ENCODE data around the gene MYLK. TPM values are rescaled to one million over a fixed set of nuclear protein-coding genes. Genes with fewer than 3 reads are reported as not detected.

Gene MYLK
- total and polyA plus RNA-seq, 2 of the 4 experiments (the other 2 are of a cell fraction): 299 to 484 TPM

DNA sequence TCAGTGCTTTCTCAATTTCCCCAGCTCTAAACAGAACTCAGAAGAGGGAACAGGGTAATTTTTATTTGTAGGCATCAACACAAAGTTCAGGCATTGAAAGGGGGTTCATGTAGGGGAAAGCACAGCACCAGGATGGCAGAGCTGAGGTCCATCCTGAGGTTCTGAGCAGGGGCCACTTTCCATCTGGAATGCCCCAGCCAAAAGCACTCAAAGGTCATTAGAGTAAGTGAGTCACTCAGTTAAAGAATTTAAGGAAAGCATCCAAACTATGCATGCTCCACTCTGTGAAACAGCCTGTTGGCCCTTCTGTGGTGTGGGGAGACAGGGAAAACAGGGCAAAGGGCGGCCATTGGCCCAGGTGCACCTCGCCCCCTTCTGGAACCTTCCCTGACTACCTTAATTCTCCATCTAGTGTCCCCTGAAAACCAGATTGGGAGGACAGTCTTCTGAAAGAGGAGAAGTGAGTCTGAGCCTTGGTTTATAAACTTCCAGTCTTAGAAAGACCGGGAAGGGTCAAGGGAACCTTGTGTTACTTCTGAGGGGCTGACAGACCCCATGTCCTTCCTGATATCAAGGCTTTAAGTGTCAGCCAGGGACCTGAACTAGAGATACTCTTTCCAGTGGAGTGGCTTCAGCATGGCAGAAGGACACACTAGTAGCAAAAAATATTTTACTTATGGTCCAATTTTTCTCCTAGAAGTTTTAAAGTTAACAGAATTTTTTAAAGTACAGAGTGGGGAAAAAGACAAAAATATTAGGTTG lies 133.3 kb downstream of the MYLK start (continued):
- TF ChIP-seq ELK1 (IDR thresholded peaks at IDR 0.05; ENCODE audit: borderline replicate concordance, low read depth, low read length) (no peak), RFX5 (IDR thresholded peaks at IDR 0.05; ENCODE audit: low read depth, low read length) (no peak)

GRCh38 chr3:123750209-123750608 lies 133.9 kb downstream of the MYLK start:
- POLR2A ChIA-PET (ENCODE audit: unreplicated experiment): interaction anchor here (0.7 to 1.6 kb wide), 3 partner anchors 10 to 69 kb away, joined by 3 to 9 read pairs (median 3); no protein-coding TSS in a partner anchor
- H3K23ac ChIP-seq (ENCODE audit: low read depth, low read length): peak overlapping the region; percentile 100
- peak overlapping the region; percentile 99 for H2BK20ac ChIP-seq (ENCODE audit: low read depth, low read length)
- peak overlapping the region; percentile 98 for H4K5ac ChIP-seq (ENCODE audit: low read depth, low read length)
- H3K4me3 ChIP-seq (ENCODE audit: insufficient read depth, low read depth, low read length): no peak overlapping the region
- H2AFZ ChIP-seq (replicated peaks; ENCODE audit: low read length, poor library complexity): no peak overlapping the region
- peak overlapping the region; percentile 100 for H2BK120ac ChIP-seq (ENCODE audit: low read depth, low read length)
- H4K91ac ChIP-seq (ENCODE audit: insufficient read depth, low read depth, low read length): peak overlapping the region; percentile 100
- dilution Hi-C loops (cut with HindIII; ENCODE audit: low sequenced_read_pairs, unreplicated experiment) (no loop called here), intact Hi-C loops (cut with micrococcal nuclease) (loop anchor here (1.0 to 2.0 kb wide), 2 partner anchors 8 to 33 kb away; no protein-coding TSS in a partner anchor), in situ Hi-C loops (cut with MboI; ENCODE audit: low sequenced_read_pairs) (no loop called here)
- peak overlapping the region; percentile 96 for H2AK5ac ChIP-seq (ENCODE audit: low read depth, low read length)
- BruUV-seq (replicated peaks): no TSS peak
- WGBS, 2 experiments (ENCODE audit: extremely low coverage in 2 of 2, insufficient read length in 1 of 2): no CpG with 5 or more reads among the region's 1 CpG
- H3K56ac ChIP-seq (ENCODE audit: extremely low read depth, insufficient read depth, low read length): peak overlapping the region; percentile 99
- H3K36me3 ChIP-seq (ENCODE audit: control insufficient read depth, insufficient read depth, low read length): peaks cover 39% of the 10 kb centered on the region
- no peak for DNase-seq
- peak overlapping the region; percentile 88 to 99 for H4K8ac ChIP-seq (ENCODE audit: low read depth in 2 of 2, low read length in 2 of 2)
- H4K20me1 ChIP-seq (ENCODE audit: insufficient read depth, low read length): no peaks in the 10 kb centered on the region
- peak; percentile 13 for ATAC-seq (ENCODE audit: low read depth)
- CTCF ChIA-PET: interaction anchor here (1.4 kb wide), 1 partner anchor 41 kb away, joined by 4 read pairs; no protein-coding TSS in a partner anchor
- H3K79me1 ChIP-seq (ENCODE audit: low read depth in 1 of 2, low read length in 2 of 2): peaks cover 30 to 79% of the 10 kb centered on the region in 2 experiments
- peaks cover 35% of the 10 kb centered on the region for H3K4me1 ChIP-seq (ENCODE audit: control insufficient read depth, insufficient read depth, low read length)
- H3K27ac ChIP-seq (ENCODE audit: insufficient read depth, low read length): peak overlapping the region; percentile 97
- H2BK15ac ChIP-seq (ENCODE audit: low read depth, low read length): peak overlapping the region; percentile 83
- peak overlapping the region; percentile 99 for H2BK5ac ChIP-seq (ENCODE audit: low read depth, low read length, poor library complexity, severe bottlenecking)
- peak overlapping the region; percentile 92 for H2AK9ac ChIP-seq (replicated peaks; ENCODE audit: low read depth, low read length, poor library complexity)
- no peak overlapping the region; the same call in 1 of the 2 replicates for H3K4me2 ChIP-seq (ENCODE audit: low read depth, low read length)
- H3K14ac ChIP-seq (replicated peaks; ENCODE audit: low read depth, low read length): peak overlapping the region; percentile 99
- H3K9ac ChIP-seq (ENCODE audit: low read depth, low read length): peak overlapping the region; percentile 65
- H3K9me3 ChIP-seq (ENCODE audit: control insufficient read depth, insufficient read depth, low read length): peaks cover 6% of the 10 kb centered on the region
- H3K18ac ChIP-seq (ENCODE audit: low read depth, low read length): peak overlapping the region; percentile 97
- peaks cover 33% of the 10 kb centered on the region for H3K9me1 ChIP-seq (ENCODE audit: insufficient read depth, low read length)
- no peaks in the 10 kb centered on the region for H3K27me3 ChIP-seq (ENCODE audit: control insufficient read depth, insufficient read depth, low read length)
- H3K4ac ChIP-seq (ENCODE audit: low read depth, low read length): peak overlapping the region; percentile 100
- TF ChIP-seq FOS (IDR thresholded peaks at IDR 0.05; ENCODE audit: low read depth, low read length) (no peak), RFX5 (IDR thresholded peaks at IDR 0.05; ENCODE audit: low read depth, low read length) (no peak), BHLHE40 (IDR thresholded peaks at IDR 0.05; ENCODE audit: low read depth, low read length) (no peak), MAZ (IDR thresholded peaks at IDR 0.05; ENCODE audit: borderline replicate concordance, low read depth, low read length) (no peak), CEBPB (IDR thresholded peaks at IDR 0.05; ENCODE audit: low read depth, low read length) (no peak), CTCF (conservative IDR thresholded peaks at IDR 0.05; ENCODE audit: low read depth, low read length) (no peak), SMC3 (IDR thresholded peaks at IDR 0.05; ENCODE audit: low read depth, low read length) (no peak), MAFK (IDR thresholded peaks at IDR 0.05; ENCODE audit: low read depth, low read length) (no peak), NFE2L2 (IDR thresholded peaks at IDR 0.05; ENCODE audit: low read depth, low read length) (no peak), POLR2A (IDR thresholded peaks at IDR 0.05; ENCODE audit: low read depth, low read length) (no peak), RAD21 (IDR thresholded peaks at IDR 0.05; ENCODE audit: low read length) (no peak), CHD1 (IDR thresholded peaks at IDR 0.05; ENCODE audit: low read depth, low read length) (no peak)

Measured in IMR-90 (cell line).